ENCODE data around the gene CBLC. TPM values are rescaled to one million over a fixed set of nuclear protein-coding genes. Genes with fewer than 3 reads are reported as not detected.

Gene CBLC
- total RNA-seq, 1 experiment from 2014 or later, result 15.9 TPM

DNA sequence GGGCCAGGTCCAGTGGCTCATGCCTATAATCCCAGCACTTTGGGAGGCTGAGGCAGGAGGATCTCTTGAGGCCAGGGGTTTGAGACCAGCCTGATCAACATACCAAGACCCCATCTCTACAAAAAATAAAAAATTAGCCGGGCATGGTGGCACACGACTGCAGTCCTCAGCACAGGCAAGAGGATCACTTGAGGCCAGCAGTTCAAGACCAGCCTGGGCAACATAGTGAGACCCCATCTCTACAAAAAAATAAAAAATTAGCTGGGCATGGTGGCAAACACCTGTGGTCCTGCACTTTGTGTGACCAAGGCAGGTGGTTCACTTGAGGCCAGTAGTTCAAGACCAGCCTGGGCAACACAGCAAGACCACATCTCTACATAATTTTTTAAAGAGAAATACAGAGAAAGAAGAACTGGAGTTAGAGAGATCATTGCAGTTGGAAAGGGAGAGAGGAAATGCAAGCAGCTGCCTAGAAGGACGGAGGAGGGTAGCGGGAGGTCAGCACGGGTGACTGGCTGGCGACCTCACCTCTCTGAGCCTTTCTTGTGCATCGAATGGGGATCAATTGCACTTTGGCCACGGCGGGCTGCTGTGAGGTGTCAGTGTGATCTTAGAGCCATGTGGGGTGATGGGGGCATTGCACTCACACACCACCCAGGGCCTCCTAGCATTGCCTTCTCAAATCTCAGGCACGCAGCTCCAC, 45.1 kb downstream of the CBLC start:
- H2BK12ac ChIP-seq (ENCODE audit: insufficient read length, low read depth, low read length), result no peak overlapping the region
- no peak overlapping the region for H4K8ac ChIP-seq (replicated peaks; ENCODE audit: insufficient read length, low read depth, low read length)
- H3K9ac ChIP-seq (ENCODE audit: extremely low read depth, insufficient read length, low read length), result no peak overlapping the region
- H3K14ac ChIP-seq (ENCODE audit: insufficient read depth, low read length), result no peak overlapping the region
- H3K4me1 ChIP-seq (ENCODE audit: insufficient read depth, low read length), result no peaks in the 10 kb centered on the region
- H3K27me3 Mint-ChIP-seq (ENCODE audit: low read depth), result peaks cover 65% of the 10 kb centered on the region
- H3T11ph ChIP-seq (ENCODE audit: low read length), result no peak overlapping the region
- H3K27ac Mint-ChIP-seq, result peak overlapping the region in 1 of 3 experiments; percentile 55; a peak in 2 of 7 replicates
- H3K79me1 ChIP-seq (ENCODE audit: insufficient read depth, low read depth, low read length, poor library complexity, severe bottlenecking), result no peaks in the 10 kb centered on the region
- H2BK120ac ChIP-seq (ENCODE audit: low read depth, low read length, poor library complexity, severe bottlenecking), result no peak overlapping the region
- H3K36me3 Mint-ChIP-seq (ENCODE audit: insufficient read depth in 1 of 3, low read depth in 3 of 3), result peaks cover 7 to 26% (median 11%) of the 10 kb centered on the region in 3 experiments
- no peak overlapping the region for H4K91ac ChIP-seq (ENCODE audit: insufficient read length, low read depth, low read length)
- no CpG with 5 or more reads among the region's 10 CpGs for WGBS (ENCODE audit: extremely low coverage, insufficient read length, low lambda C conversion rate)
- H3K79me2 ChIP-seq (ENCODE audit: insufficient read depth, low read length), result no peaks in the 10 kb centered on the region
- H4K20me1 ChIP-seq (ENCODE audit: control insufficient read depth, insufficient read depth, insufficient read length), result no peaks in the 10 kb centered on the region
- no peaks in the 10 kb centered on the region for H3K9me3 Mint-ChIP-seq
- no peak overlapping the region for H3K56ac ChIP-seq (ENCODE audit: insufficient read length, low read depth, low read length)
- H4K5ac ChIP-seq (ENCODE audit: insufficient read length, low read depth, low read length), result no peak overlapping the region
- no peak overlapping the region for H2BK20ac ChIP-seq (ENCODE audit: low read depth, low read length, poor library complexity, severe bottlenecking)
- DNase-seq, result no peak
- H3K18ac ChIP-seq (ENCODE audit: insufficient read length, low read depth, low read length), result no peak overlapping the region
- H2BK15ac ChIP-seq (ENCODE audit: low read depth, low read length), result no peak overlapping the region
- no peak for TF ChIP-seq CTCF (conservative IDR thresholded peaks at IDR 0.05)
- no peak overlapping the region for H3K4me3 Mint-ChIP-seq
- peaks cover 10% of the 10 kb centered on the region for H3K27me3 ChIP-seq (ENCODE audit: insufficient read depth, low read length)
- no peak overlapping the region for H2AK5ac ChIP-seq (ENCODE audit: insufficient read length, low read length)
- H3K4ac ChIP-seq (ENCODE audit: low read depth, low read length), result no peak overlapping the region
- no peak overlapping the region for H2BK5ac ChIP-seq (ENCODE audit: insufficient read length, low read length)
- H3K23me2 ChIP-seq (ENCODE audit: insufficient read length, low read depth, low read length, poor library complexity, severe bottlenecking), result no peaks in the 10 kb centered on the region
- H3K4me1 Mint-ChIP-seq, result peaks cover 0 to 7% of the 10 kb centered on the region in 2 experiments; a peak in 2 of 4 replicates
- no peak overlapping the region for H3K23ac ChIP-seq (ENCODE audit: insufficient read length, low read depth, low read length)
- H3K4me2 ChIP-seq (ENCODE audit: insufficient read depth, insufficient read length, low read length), result no peak overlapping the region
- no peaks in the 10 kb centered on the region for H3K9me3 ChIP-seq (ENCODE audit: control insufficient read depth, low read depth, low read length)
- no peak overlapping the region for H2AFZ ChIP-seq (ENCODE audit: low read length)
- no peak overlapping the region for H3K27ac ChIP-seq (ENCODE audit: insufficient read length, low read depth, low read length)
